OCI-M1 (cell line): ENCODE results near the gene GRIN2A.

ENCODE experiments used
- DNase-seq: peaks from one replicate; lab custom pipeline; 2025; lab: John Stamatoyannopoulos, UW

GRIN2A gene

GRCh38 chr16:10086620-10087019 lies 95.6 kb downstream of the GRIN2A start:
- DNase-seq: no peak

- no peak for DNase-seq
Observed at GRCh38 chr16:10085078-10085798, 97.0 kb downstream of the GRIN2A start.

GRCh38 chr16:10083301-10083700 lies 98.9 kb downstream of the GRIN2A start:
- no peak for DNase-seq

GRCh38 chr16:10081201-10081940 lies 100.9 kb downstream of the GRIN2A start:
- no peak for DNase-seq

GRCh38 chr16:10080051-10080772 lies 102.0 kb downstream of the GRIN2A start:
- DNase-seq: peak; percentile 6

GRCh38 chr16:10078541-10078949 lies 103.7 kb downstream of the GRIN2A start:
- no peak for DNase-seq

- no peak for DNase-seq
Observed at GRCh38 chr16:10077861-10078260, 104.4 kb downstream of the GRIN2A start.

- DNase-seq: no peak
Observed at GRCh38 chr16:10076037-10076436, 106.2 kb downstream of the GRIN2A start.

- no peak for DNase-seq
Observed at GRCh38 chr16:10070591-10070990, 111.6 kb downstream of the GRIN2A start.

GRCh38 chr16:10069374-10069773 lies 112.9 kb downstream of the GRIN2A start:
- no peak for DNase-seq

GRCh38 chr16:10067835-10068234 lies 114.4 kb downstream of the GRIN2A start:
- no peak for DNase-seq

- DNase-seq: no peak
Observed at GRCh38 chr16:10067406-10067805, 114.8 kb downstream of the GRIN2A start.

GRCh38 chr16:10065019-10065418 lies 117.2 kb downstream of the GRIN2A start:
- no peak for DNase-seq

GRCh38 chr16:10048850-10049249 lies 133.4 kb downstream of the GRIN2A start:
- no peak for DNase-seq

GRCh38 chr16:10045947-10046346 lies 136.3 kb downstream of the GRIN2A start:
- no peak for DNase-seq

GRCh38 chr16:10045291-10045775 lies 136.9 kb downstream of the GRIN2A start:
- DNase-seq: no peak

GRCh38 chr16:10040136-10041080 lies 141.8 kb downstream of the GRIN2A start:
- no peak for DNase-seq

GRCh38 chr16:10039220-10040096 lies 142.8 kb downstream of the GRIN2A start:
- DNase-seq: no peak

- DNase-seq: no peak
Observed at GRCh38 chr16:10037751-10038150, 144.5 kb downstream of the GRIN2A start.

GRCh38 chr16:10036956-10037355 lies 145.3 kb downstream of the GRIN2A start:
- no peak for DNase-seq

- no peak for DNase-seq
Observed at GRCh38 chr16:10033556-10033955, 148.7 kb downstream of the GRIN2A start.
